HEK293 (cell line): ENCODE results near the gene IL36RN.

Experiments used
- CTCF ChIA-PET: fragments of 350-600 bp; formaldehyde crosslinking; extraction: SDS; loops from one replicate; lab custom pipeline; 2021; ENCODE audit warnings: antibody characterized with exemption; lab: Yijun Ruan, JAX
- POLR2A ChIA-PET: fragments of 300-600 bp; formaldehyde crosslinking; extraction: SDS; loops from one replicate; lab custom pipeline; 2020; ENCODE audit warnings: antibody characterized with exemption, inconsistent platforms; lab: Yijun Ruan, JAX
- H3K27ac ChIP-seq: fragments of 200-500 bp; sonication (Bioruptor generic); 2 replicates; pipeline ENCODE4 v1.5.1; 2014; ENCODE audit warnings: low read depth, low read length, control low read depth, inconsistent platforms; ENCODE audit errors: extremely low read depth
- H3K36me3 ChIP-seq, 2 experiments: fragments of 200-500 bp in 1 of 2; sonication (Bioruptor generic) in 1 of 2; 1 replicate in 1 of 2; 2 replicates in 1 of 2; pipeline ENCODE4 v1.5.1; 2014 to 2017; ENCODE audit warnings: inconsistent platforms in 2 of 2, low read length in 2 of 2; ENCODE audit not compliant: control insufficient read depth in 2 of 2, insufficient read depth in 1 of 2
- H3K4me1 ChIP-seq: fragments of 200-500 bp; sonication (Bioruptor generic); 2 replicates; pipeline ENCODE4 v1.5.1; 2014; ENCODE audit warnings: mild to moderate bottlenecking, low read length, inconsistent platforms; ENCODE audit not compliant: control insufficient read depth, insufficient read depth
- H3K4me3 ChIP-seq: 2 replicates; pipeline ENCODE4 v1.5.1; 2011; ENCODE audit warnings: low read depth, mild to moderate bottlenecking, control low read depth, low read length, moderate library complexity
- H3K9me3 ChIP-seq: fragments of 200-500 bp; sonication (Bioruptor generic); 2 replicates; pipeline ENCODE4 v1.5.1; 2014; ENCODE audit warnings: low read depth, low read length, inconsistent platforms; ENCODE audit not compliant: control insufficient read depth, insufficient read depth
- GLI2 ChIP-seq: fragments of 450-650 bp; formaldehyde crosslinking; IDR thresholded peaks from 2 replicates; pipeline ENCODE4; 2017; ENCODE audit warnings: missing biosample characterization, missing genetic modification characterization, low read depth, borderline replicate concordance
- HOXD13 ChIP-seq: sonication (generic); formaldehyde crosslinking; IDR thresholded peaks from 2 replicates; pipeline ENCODE4 v1.8.0; 2022; ENCODE audit warnings: missing genetic modification reagents, borderline replicate concordance
- KLF1 ChIP-seq: fragments of 450-650 bp; formaldehyde crosslinking; IDR thresholded peaks from 2 replicates; pipeline ENCODE4 v1.5.1; 2016; ENCODE audit warnings: missing biosample characterization, missing genetic modification characterization
- OSR2 ChIP-seq: fragments of 450-650 bp; formaldehyde crosslinking; IDR thresholded peaks from 2 replicates; pipeline ENCODE4 v1.5.1; 2016; ENCODE audit warnings: missing biosample characterization, missing genetic modification characterization
- SETDB1 ChIP-seq: IDR thresholded peaks from one replicate; pipeline ENCODE4 v1.6.1; 2017; ENCODE audit warnings: mild to moderate bottlenecking, low read length, moderate library complexity, mixed read lengths; ENCODE audit not compliant: insufficient read length
- TRIM28 ChIP-seq: IDR thresholded peaks from 2 replicates; pipeline ENCODE4 v1.6.1; 2011; ENCODE audit warnings: low read length, control low read depth, borderline replicate concordance
- ZBTB8A ChIP-seq: fragments of 450-650 bp; formaldehyde crosslinking; IDR thresholded peaks from 2 replicates; pipeline ENCODE4 v1.5.1; 2016; ENCODE audit warnings: missing biosample characterization, missing genetic modification characterization
- ZNF174 ChIP-seq: fragments of 450-650 bp; formaldehyde crosslinking; IDR thresholded peaks from 2 replicates; pipeline ENCODE4 v1.5.0; 2017; ENCODE audit warnings: missing biosample characterization, mild to moderate bottlenecking, missing genetic modification characterization
- ZNF19 ChIP-seq: fragments of 450-650 bp; formaldehyde crosslinking; IDR thresholded peaks from 2 replicates; pipeline ENCODE4; 2016; ENCODE audit warnings: missing biosample characterization, missing genetic modification characterization, low read depth
- ZNF214 ChIP-seq: fragments of 450-650 bp; formaldehyde crosslinking; IDR thresholded peaks from 2 replicates; pipeline ENCODE4 v1.5.1; 2017; ENCODE audit warnings: missing biosample characterization, mild to moderate bottlenecking, missing genetic modification characterization, borderline replicate concordance
- ZNF302 ChIP-seq: fragments of 450-650 bp; formaldehyde crosslinking; IDR thresholded peaks from 2 replicates; pipeline ENCODE4 v1.5.1; 2016; ENCODE audit warnings: missing biosample characterization, missing genetic modification characterization, low read depth
- ZNF335 ChIP-seq: fragments of 450-650 bp; formaldehyde crosslinking; conservative IDR thresholded peaks from 2 replicates; pipeline ENCODE4 v1.5.1; 2016; ENCODE audit warnings: missing biosample characterization, missing genetic modification characterization
- ZNF37A ChIP-seq: fragments of 450-650 bp; IDR thresholded peaks from 2 replicates; pipeline ENCODE4 v1.5.1; 2018; ENCODE audit warnings: missing biosample characterization, missing genetic modification characterization
- ZNF548 ChIP-seq: fragments of 450-650 bp; formaldehyde crosslinking; IDR thresholded peaks from 2 replicates; pipeline ENCODE4 v1.5.1; 2016; ENCODE audit warnings: missing biosample characterization, missing genetic modification characterization
- ZNF624 ChIP-seq: fragments of 450-650 bp; formaldehyde crosslinking; IDR thresholded peaks from 2 replicates; pipeline ENCODE4 v1.5.1; 2017; ENCODE audit warnings: missing biosample characterization, missing genetic modification characterization
- ZNF670 ChIP-seq: fragments of 450-650 bp; formaldehyde crosslinking; IDR thresholded peaks from 2 replicates; pipeline ENCODE4 v1.5.1; 2016; ENCODE audit warnings: missing biosample characterization, missing genetic modification characterization, low read depth
- ZNF701 ChIP-seq: fragments of 450-650 bp; formaldehyde crosslinking; IDR thresholded peaks from 2 replicates; pipeline ENCODE4 v1.5.1; 2016; ENCODE audit warnings: missing biosample characterization, missing genetic modification characterization
- ZNF776 ChIP-seq: fragments of 450-650 bp; formaldehyde crosslinking; IDR thresholded peaks from 2 replicates; pipeline ENCODE4 v1.5.0; 2017; ENCODE audit warnings: missing biosample characterization, missing genetic modification characterization, borderline replicate concordance
- ZNF785 ChIP-seq: fragments of 450-650 bp; formaldehyde crosslinking; IDR thresholded peaks from 2 replicates; pipeline ENCODE4 v1.5.1; 2016; ENCODE audit warnings: missing biosample characterization, missing genetic modification characterization
- TF ChIP-seq, protein P1 (sequence below): fragments of 450-650 bp; formaldehyde crosslinking; IDR thresholded peaks from 2 replicates; pipeline ENCODE4 v1.5.1; 2016; ENCODE audit warnings: missing biosample characterization, missing genetic modification characterization, low read depth
- TF ChIP-seq, protein P2 (sequence below): fragments of 450-650 bp; formaldehyde crosslinking; IDR thresholded peaks from 2 replicates; pipeline ENCODE4 v1.5.1; 2016; ENCODE audit warnings: missing biosample characterization, missing genetic modification characterization
- TF ChIP-seq, protein P3 (sequence below): fragments of 450-650 bp; formaldehyde crosslinking; IDR thresholded peaks from 2 replicates; pipeline ENCODE4 v1.5.1; 2017; ENCODE audit warnings: missing biosample characterization, mild to moderate bottlenecking, missing genetic modification characterization, moderate library complexity
- TF ChIP-seq, protein P4 (sequence below): fragments of 450-650 bp; formaldehyde crosslinking; IDR thresholded peaks from 2 replicates; pipeline ENCODE4 v1.5.1; 2016; ENCODE audit warnings: missing biosample characterization, missing genetic modification characterization
- TF ChIP-seq, protein P5 (sequence below): fragments of 450-650 bp; formaldehyde crosslinking; IDR thresholded peaks from 2 replicates; pipeline ENCODE4 v1.5.1; 2016; ENCODE audit warnings: missing biosample characterization, missing genetic modification characterization

IL36RN gene

DNA sequence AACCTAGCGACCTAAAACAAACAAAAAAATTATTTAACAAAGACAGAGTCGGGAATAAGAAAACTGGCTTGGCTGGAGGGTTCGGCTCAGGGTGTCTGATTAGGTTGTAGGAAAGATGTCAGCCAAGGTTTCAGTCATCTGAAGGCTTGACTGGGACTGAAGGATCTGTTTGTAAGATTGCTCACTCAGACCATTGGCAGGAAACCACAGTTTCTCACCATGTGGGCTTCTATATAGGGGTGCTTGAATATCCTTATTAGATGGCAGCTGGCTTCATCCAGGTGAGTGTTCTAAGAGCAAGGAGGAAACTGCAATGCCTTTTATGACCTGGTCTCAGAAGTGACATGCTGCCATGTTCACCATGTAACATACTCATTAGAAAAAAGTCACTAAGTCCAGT, 5.3 kb upstream of the IL36RN start:
- ChIA-PET POLR2A (no interaction called here), CTCF (interaction anchor here (0.7 kb wide), 1 partner anchor 58 kb away, joined by 4 read pairs; no protein-coding TSS in a partner anchor)
- Histone ChIP-seq H3K4me3 (no peak overlapping the region), H3K9me3 (no peaks in the 10 kb centered on the region), H3K36me3 (no peaks in the 10 kb centered on the region), H3K27ac (no peak overlapping the region), H3K4me1 (no peaks in the 10 kb centered on the region)
- TF ChIP-seq ZNF335: no peak
- TF ChIP-seq, protein P1, sequence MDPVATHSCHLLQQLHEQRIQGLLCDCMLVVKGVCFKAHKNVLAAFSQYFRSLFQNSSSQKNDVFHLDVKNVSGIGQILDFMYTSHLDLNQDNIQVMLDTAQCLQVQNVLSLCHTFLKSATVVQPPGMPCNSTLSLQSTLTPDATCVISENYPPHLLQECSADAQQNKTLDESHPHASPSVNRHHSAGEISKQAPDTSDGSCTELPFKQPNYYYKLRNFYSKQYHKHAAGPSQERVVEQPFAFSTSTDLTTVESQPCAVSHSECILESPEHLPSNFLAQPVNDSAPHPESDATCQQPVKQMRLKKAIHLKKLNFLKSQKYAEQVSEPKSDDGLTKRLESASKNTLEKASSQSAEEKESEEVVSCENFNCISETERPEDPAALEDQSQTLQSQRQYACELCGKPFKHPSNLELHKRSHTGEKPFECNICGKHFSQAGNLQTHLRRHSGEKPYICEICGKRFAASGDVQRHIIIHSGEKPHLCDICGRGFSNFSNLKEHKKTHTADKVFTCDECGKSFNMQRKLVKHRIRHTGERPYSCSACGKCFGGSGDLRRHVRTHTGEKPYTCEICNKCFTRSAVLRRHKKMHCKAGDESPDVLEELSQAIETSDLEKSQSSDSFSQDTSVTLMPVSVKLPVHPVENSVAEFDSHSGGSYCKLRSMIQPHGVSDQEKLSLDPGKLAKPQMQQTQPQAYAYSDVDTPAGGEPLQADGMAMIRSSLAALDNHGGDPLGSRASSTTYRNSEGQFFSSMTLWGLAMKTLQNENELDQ: no peak
- TF ChIP-seq ZNF624: no peak
- TF ChIP-seq, protein P2, sequence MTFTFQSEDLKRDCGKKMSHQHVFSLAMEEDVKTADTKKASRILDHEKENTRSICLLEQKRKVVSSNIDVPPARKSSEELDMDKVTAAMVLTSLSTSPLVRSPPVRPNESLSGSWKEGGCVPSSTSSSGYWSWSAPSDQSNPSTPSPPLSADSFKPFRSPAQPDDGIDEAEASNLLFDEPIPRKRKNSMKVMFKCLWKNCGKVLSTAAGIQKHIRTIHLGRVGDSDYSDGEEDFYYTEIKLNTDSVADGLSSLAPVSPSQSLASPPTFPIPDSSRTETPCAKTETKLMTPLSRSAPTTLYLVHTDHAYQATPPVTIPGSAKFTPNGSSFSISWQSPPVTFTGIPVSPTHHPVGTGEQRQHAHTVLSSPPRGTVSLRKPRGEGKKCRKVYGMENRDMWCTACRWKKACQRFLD (tag by site-specific recombination): no peak
- no peak for TF ChIP-seq ZBTB8A (tag by site-specific recombination)
- no peak for TF ChIP-seq OSR2 (tag by site-specific recombination)
- TF ChIP-seq, protein P3, sequence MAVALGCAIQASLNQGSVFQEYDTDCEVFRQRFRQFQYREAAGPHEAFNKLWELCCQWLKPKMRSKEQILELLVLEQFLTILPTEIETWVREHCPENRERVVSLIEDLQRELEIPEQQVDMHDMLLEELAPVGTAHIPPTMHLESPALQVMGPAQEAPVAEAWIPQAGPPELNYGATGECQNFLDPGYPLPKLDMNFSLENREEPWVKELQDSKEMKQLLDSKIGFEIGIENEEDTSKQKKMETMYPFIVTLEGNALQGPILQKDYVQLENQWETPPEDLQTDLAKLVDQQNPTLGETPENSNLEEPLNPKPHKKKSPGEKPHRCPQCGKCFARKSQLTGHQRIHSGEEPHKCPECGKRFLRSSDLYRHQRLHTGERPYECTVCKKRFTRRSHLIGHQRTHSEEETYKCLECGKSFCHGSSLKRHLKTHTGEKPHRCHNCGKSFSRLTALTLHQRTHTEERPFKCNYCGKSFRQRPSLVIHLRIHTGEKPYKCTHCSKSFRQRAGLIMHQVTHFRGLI (tag by site-specific recombination): no peak
- no peak for TF ChIP-seq ZNF670
- TF ChIP-seq GLI2: no peak
- TF ChIP-seq ZNF19 (tag by site-specific recombination): no peak
- no peak for TF ChIP-seq KLF1 (tag by site-specific recombination)
- no peak for TF ChIP-seq ZNF785
- no peak for TF ChIP-seq ZNF302 (tag by site-specific recombination)
- no peak for TF ChIP-seq SETDB1
- TF ChIP-seq, protein P4, sequence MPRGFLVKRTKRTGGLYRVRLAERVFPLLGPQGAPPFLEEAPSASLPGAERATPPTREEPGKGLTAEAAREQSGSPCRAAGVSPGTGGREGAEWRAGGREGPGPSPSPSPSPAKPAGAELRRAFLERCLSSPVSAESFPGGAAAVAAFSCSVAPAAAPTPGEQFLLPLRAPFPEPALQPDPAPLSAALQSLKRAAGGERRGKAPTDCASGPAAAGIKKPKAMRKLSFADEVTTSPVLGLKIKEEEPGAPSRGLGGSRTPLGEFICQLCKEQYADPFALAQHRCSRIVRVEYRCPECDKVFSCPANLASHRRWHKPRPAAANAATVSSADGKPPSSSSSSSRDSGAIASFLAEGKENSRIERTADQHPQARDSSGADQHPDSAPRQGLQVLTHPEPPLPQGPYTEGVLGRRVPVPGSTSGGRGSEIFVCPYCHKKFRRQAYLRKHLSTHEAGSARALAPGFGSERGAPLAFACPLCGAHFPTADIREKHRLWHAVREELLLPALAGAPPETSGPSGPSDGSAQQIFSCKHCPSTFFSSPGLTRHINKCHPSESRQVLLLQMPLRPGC (tag by site-specific recombination): no peak
- no peak for TF ChIP-seq ZNF701 (tag by site-specific recombination)

DNA sequence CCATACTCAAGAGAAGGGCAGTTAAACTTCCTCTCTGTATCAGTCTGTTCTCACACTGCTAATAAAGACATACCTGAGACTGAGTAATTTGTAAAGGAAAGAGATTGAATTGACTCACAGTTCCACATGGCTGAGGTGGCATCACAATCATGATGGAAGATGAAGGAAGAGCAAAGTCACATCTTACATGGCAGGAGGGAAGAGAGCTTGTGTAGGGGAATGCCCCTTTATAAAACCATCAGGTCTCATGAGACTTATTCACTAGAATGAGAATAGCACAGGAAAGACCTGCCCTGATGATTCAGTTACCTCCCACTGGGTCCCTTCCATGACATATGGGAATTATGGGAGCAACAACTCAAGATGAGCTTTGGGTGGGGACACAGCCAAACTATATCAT, 4.9 kb upstream of the IL36RN start:
- Histone ChIP-seq H3K36me3 (no peaks in the 10 kb centered on the region), H3K4me1 (no peaks in the 10 kb centered on the region)
- CTCF ChIA-PET: interaction anchor here (0.7 to 0.8 kb wide), 3 partner anchors 58 to 329 kb away, joined by 3 to 4 read pairs (median 3); no protein-coding TSS in a partner anchor
- TF ChIP-seq ZNF214 (tag by site-specific recombination) (no peak), TRIM28 (no peak), ZNF776 (tag by site-specific recombination) (no peak), ZNF548 (tag by site-specific recombination) (no peak), ZNF37A (tag by site-specific recombination) (no peak), HOXD13 (no peak), ZNF174 (tag by site-specific recombination) (no peak)
- TF ChIP-seq, protein P5, sequence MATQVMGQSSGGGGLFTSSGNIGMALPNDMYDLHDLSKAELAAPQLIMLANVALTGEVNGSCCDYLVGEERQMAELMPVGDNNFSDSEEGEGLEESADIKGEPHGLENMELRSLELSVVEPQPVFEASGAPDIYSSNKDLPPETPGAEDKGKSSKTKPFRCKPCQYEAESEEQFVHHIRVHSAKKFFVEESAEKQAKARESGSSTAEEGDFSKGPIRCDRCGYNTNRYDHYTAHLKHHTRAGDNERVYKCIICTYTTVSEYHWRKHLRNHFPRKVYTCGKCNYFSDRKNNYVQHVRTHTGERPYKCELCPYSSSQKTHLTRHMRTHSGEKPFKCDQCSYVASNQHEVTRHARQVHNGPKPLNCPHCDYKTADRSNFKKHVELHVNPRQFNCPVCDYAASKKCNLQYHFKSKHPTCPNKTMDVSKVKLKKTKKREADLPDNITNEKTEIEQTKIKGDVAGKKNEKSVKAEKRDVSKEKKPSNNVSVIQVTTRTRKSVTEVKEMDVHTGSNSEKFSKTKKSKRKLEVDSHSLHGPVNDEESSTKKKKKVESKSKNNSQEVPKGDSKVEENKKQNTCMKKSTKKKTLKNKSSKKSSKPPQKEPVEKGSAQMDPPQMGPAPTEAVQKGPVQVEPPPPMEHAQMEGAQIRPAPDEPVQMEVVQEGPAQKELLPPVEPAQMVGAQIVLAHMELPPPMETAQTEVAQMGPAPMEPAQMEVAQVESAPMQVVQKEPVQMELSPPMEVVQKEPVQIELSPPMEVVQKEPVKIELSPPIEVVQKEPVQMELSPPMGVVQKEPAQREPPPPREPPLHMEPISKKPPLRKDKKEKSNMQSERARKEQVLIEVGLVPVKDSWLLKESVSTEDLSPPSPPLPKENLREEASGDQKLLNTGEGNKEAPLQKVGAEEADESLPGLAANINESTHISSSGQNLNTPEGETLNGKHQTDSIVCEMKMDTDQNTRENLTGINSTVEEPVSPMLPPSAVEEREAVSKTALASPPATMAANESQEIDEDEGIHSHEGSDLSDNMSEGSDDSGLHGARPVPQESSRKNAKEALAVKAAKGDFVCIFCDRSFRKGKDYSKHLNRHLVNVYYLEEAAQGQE (tag by site-specific recombination): no peak
- TF ChIP-seq, all 188 proteins: peak for 0
- POLR2A ChIA-PET: no interaction called here
- no peak overlapping the region for H3K4me3 ChIP-seq
- no peaks in the 10 kb centered on the region for H3K9me3 ChIP-seq
- no peak overlapping the region for H3K27ac ChIP-seq
